ENCODE measurements around the gene NDE1. TPM values are rescaled to one million over a fixed set of nuclear protein-coding genes. Genes with fewer than 3 reads are reported as not detected.

The NDE1 gene
- polyA plus RNA-seq, 1 donor: 15.9 TPM

DNA sequence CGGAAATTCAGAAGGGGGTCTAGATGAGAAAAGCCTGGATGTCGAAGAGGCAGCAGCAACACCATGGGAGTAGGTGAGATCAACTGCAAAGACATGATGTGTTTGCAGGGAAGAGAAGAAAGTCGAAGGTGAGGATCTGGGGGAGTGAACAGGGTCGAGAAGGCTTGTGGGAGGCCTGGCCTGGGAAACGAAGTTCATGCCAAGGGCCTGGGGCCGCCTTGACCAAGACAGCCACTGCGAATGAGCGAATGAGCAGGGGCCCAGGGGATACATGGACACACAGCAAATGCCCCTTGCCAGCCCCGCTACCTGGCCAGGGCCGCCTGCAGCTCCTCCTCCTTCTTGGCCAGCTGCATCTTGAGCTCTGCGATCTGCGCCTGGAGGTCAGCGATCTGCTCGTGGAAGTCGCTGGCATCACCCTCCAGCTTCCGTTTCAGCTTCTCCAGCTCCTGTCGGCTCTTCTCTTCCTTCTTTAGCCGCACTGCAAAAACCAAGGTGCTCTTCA lies 87.1 kb downstream of the NDE1 start:
- DNase-seq (ENCODE audit: low read depth): no peak

- DNase-seq (ENCODE audit: low read depth): no peak
These were observed 89.4 kb downstream of the NDE1 start for GRCh38 chr16:15739464-15739863.

GRCh38 chr16:15739950-15740349 lies 89.9 kb downstream of the NDE1 start:
- no peak for DNase-seq (ENCODE audit: low read depth)

- no peak for DNase-seq (ENCODE audit: low read depth)
These were observed 91.3 kb downstream of the NDE1 start for GRCh38 chr16:15741207-15741871.

- DNase-seq (ENCODE audit: low read depth): no peak
These were observed 92.7 kb downstream of the NDE1 start for GRCh38 chr16:15742716-15743115.

DNA sequence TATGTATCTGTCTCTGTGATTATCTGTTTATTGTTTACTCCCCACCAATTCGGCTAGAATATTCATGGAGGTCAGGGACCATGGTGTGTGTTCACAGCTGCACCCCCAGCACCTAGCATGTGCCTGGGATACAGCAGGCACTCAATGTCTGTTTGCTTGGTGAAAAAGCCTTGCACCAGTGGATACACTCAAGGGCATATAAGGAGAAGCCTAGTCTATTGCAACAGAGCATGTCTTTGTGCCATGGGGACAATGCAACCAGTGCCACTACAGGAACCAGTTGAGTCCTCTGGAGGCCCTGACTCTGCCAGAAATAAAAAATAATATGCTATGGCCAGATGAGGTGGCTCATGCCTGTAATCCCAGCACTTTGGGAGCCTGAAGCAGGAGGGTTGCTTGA lies 93.6 kb downstream of the NDE1 start:
- no peak for DNase-seq (ENCODE audit: low read depth)

DNA sequence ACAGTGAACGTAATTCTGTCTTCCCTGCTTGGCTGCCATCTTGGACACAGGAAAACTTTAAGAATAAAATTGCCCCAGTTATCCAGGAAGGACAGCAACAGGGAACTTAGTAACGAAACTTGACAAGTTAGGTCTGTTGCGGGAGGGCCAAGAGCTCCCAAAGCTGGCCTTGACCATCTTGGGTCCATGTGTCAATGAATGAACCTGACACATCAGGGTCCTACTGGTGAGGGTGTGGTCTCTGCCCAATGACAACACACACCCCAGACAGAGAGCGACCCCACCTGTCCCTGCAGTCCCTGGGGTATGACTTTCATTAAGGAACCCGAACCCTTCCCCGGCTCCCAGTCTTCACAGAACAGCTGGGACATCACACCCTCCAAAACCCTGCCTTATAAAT lies 96.3 kb downstream of the NDE1 start:
- no peak for DNase-seq (ENCODE audit: low read depth)

DNA sequence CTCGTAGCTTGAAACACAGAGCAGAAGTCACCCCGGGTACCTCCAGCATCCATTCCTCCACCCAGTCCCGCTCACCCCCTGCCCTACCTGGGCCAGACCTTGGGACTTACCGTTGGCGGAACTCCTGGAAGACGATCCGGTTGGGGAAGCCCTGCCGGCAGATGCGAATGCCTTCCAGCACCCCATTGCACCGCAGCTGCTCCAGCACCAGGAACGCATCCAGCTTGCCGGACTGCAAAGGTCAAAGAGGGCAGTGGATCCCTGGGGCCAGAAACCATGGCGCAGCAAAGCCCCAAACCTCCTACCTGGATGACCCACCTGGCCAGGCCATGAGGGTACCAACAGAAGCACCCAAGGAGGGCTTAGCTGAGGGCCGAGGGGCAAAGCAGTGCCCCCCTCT lies 97.9 kb downstream of the NDE1 start:
- no peak for DNase-seq (ENCODE audit: low read depth)

DNA sequence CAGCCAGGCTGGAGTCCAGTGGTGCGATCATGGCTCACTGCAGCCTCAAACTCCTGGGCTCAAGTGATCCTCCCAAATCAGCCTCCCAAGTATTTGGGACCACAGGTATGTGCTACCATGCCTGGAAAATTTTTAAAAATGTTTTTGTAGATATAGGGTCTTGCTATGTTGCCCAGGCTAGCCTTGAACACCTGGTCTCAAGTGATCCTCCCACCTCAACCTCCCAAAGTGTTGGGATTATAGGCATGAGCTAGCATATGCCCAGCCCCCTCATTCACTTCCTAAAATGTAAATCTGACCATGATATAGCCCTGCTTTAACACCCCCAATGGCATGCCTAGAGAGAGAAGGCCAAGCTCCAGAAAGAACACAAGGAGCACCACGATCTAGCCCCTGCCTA lies 98.6 kb downstream of the NDE1 start:
- no peak for DNase-seq (ENCODE audit: low read depth)

- no peak for DNase-seq (ENCODE audit: low read depth)
These were observed 99.3 kb downstream of the NDE1 start for GRCh38 chr16:15749371-15749770.

GRCh38 chr16:15749985-15750384 lies 99.9 kb downstream of the NDE1 start:
- DNase-seq (ENCODE audit: low read depth): no peak

- no peak for DNase-seq (ENCODE audit: low read depth)
These were observed 101.9 kb downstream of the NDE1 start for GRCh38 chr16:15751940-15752339.

DNA sequence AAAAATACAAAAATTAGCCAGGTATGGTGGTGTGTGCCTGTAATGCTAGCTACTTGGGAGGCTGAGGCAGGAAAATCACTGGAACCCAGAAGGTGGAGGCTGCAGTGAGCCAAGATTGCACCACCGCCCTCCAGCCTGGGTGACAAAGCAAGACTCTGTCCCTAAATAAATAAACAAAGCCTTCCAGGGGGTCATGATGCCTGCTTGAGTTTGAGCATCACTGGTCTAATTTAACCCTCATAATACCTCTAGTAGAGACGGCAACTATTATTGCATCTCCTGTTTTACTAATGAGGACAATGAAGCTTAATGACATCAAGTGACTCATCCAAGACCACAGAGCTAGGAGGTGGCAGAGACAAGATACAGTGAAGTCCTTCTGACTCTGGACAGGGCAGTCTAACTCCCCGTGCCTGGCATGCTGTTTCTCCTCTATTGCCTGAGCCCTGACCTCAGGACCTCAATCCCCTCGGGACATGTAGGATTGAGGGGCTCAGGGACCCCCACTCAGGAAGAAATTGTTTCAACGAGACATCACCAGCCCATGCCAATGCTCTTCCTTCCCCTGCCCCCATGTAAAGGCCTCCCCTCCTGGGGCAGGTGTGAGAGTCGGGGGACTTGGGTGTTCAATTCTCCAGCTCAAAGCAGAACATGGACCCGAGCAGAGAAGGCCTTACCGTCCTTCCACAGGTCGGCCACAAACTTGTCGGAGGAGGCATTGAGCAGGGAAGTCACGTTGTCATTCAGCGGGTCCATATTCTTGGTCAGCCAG lies 102.9 kb downstream of the NDE1 start:
- no peak for DNase-seq (ENCODE audit: low read depth)

DNA sequence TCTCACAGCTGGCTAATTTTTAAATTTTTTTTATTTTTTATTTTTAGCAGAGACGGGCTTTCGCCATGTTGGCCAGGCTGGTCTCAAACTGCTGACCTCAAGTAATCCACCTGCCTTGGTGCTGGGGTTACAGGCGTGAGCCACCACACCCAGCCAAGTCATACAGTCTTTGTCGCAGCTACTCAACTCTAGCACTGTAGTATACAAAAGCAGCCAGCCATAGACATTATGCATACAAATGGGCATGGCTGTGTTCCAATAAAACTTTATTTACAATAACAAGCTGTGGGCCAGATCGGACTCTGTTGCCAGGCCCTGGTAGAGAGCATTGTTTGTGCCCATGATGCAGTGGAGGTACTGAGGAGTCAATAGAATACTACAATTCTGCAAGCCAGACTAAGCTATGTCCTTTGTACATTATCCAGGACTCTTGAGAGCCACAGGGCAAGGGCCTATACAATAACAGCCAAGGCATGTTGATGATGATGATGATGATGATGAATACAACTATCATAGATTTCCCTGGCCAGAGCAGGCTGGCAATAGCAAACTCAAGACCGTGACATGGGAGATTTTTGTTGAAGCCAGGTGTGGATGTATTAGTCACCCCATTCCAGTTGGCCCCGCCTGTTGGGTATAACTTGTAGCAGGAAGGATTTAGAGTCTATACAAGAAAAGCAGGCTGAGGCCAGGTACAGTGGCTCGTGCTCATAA lies 104.9 kb downstream of the NDE1 start:
- no peak for DNase-seq (ENCODE audit: low read depth)

DNA sequence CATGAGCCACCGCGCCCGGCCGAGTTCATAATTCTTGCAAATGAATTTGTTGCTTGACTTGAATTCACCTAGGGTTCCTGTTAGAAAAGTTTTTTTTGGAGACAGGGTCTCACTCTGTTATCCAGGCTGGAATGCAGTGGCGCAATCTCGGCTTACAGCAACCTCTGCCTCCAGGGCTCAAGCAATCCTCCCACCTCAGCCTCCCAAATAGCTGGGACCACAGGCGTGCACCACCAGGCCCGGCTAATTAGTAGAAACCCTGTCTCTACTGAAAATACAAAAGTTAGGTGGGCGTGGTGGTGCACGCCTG lies 107.0 kb downstream of the NDE1 start:
- no peak for DNase-seq (ENCODE audit: low read depth)

DNA sequence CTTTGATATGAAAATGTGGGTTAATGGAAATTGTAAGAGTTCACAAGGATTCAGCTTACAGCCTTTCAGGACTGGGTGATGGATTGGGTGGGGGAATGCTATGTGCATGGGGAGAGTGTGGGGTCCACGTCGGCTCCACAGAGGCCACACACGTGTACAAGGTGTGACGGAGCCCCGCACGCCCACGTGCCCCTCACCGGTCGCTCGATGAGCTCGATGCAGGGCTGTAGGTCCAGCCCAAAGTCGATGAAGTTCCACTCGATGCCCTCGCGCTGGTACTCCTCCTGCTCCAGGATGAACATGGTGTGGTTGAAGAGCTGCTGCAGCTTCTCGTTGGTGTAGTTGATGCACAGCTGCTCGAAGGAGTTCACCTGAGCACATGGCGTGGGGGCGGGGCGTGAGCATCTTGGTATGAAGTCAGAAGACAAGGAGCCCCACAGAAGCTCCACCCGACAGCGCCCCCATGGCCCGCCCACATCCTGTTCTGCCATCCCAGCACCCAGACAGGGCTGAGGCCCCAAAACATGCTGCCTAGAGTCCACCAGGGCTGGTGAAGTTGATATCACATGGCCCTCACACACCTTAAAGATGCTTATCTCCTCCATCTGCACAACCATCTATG lies 107.7 kb downstream of the NDE1 start:
- DNase-seq (ENCODE audit: low read depth): no peak

- no peak for DNase-seq (ENCODE audit: low read depth)
These were observed 109.0 kb downstream of the NDE1 start for GRCh38 chr16:15759070-15759469.

- no peak for DNase-seq (ENCODE audit: low read depth)
These were observed 110.1 kb downstream of the NDE1 start for GRCh38 chr16:15760129-15760528.

DNA sequence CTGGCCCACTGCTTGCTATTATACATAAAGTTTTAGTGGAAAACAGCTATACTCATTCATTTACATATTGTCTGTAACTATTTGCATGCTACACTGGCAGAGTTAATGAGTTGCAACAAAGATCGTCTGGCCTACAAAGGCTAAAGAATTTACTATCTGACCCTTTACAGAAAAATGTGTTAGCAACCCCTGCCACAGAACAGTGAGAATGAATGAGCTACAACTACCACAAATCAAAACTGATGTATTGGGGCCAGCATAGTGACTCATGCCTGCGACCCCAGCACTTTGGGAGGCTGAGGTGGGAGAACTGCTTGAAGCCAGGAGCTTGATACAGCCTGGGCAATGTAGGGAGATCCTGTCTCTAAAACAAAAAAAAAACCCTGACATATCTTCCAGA lies 114.1 kb downstream of the NDE1 start:
- no peak for DNase-seq (ENCODE audit: low read depth)

GRCh38 chr16:15765116-15765515 lies 115.1 kb downstream of the NDE1 start:
- no peak for DNase-seq (ENCODE audit: low read depth)

DNA sequence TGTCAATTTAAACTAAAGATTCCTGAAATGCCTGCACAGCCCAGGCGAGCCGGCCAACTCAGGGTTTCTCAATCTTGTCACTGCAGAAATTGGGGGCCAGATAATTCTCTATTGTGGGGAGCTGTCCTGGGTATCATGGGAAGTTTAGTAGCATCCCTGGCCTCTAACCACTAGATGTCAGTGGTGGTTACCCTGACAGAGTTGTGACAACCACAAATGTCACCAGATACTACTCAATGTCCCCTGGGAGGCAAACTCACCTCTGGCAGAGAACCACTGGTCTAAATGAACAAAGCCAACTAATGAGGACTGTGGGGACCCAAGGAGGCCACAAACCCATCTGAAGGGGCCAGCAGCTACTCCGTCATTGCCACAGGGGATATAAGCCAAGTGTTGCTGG lies 115.8 kb downstream of the NDE1 start:
- DNase-seq (ENCODE audit: low read depth): no peak

DNA sequence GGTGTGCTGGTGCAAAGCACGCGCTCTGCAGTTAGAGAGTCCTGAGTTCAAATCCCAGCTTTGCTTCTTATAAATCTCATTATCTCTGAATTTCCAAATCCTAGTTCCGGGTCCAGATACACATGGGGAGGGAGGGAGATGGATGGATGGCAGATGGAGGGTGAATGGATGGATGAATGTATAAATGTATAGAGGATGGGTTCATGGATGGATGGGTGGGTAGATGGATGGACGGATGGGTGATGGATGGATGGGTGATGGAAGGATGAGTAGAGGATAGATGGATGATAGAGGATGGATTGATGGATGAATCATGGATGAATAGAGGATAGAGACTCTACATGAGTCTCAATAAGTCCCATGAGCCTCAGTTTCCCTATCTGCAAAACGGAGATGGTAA lies 116.9 kb downstream of the NDE1 start:
- DNase-seq (ENCODE audit: low read depth): no peak

Data from forelimb muscle (tissue), 1 donor.